GM18861 (cell line): Measurements from ENCODE around the gene ALDH9A1.
"Not testable (repeated sequence)": the region's sequence is repeated elsewhere in the genome, so short reads cannot be mapped to it uniquely, and the experiment has no call there.

ENCODE experiments used
- ATAC-seq: cut with Tn5 transposase; IDR thresholded peaks from one replicate; pipeline ENCODE4 v1.9.1; 2021; ENCODE audit not compliant: unreplicated experiment

Gene ALDH9A1

GRCh38 chr1:165697881-165698760 lies at the start of gene ALDH9A1:
TSS of gene ALDH9A1 (minus strand) at chr1:165698562. CDS start at chr1:165698558, 4 bp downstream.
- ATAC-seq: peak; percentile 81

GRCh38 chr1:165747632-165748447 lies 49.5 kb upstream of the ALDH9A1 start:
- ATAC-seq: no peak

GRCh38 chr1:165744913-165745312 lies 46.6 kb upstream of the ALDH9A1 start:
- not testable (repeated sequence) for ATAC-seq

GRCh38 chr1:165742194-165742593 lies 43.8 kb upstream of the ALDH9A1 start:
- ATAC-seq: no peak

GRCh38 chr1:165738794-165739193 lies 40.4 kb upstream of the ALDH9A1 start:
- peak; percentile 98 for ATAC-seq

GRCh38 chr1:165737196-165737595 lies 38.8 kb upstream of the ALDH9A1 start:
- no peak for ATAC-seq

GRCh38 chr1:165734906-165735305 lies 36.5 kb upstream of the ALDH9A1 start:
- ATAC-seq: no peak

GRCh38 chr1:165726841-165727240 lies 28.5 kb upstream of the ALDH9A1 start:
- ATAC-seq: no peak

- no peak for ATAC-seq
Observed at GRCh38 chr1:165726169-165726568, 27.8 kb upstream of the ALDH9A1 start.

- no peak for ATAC-seq
Observed at GRCh38 chr1:165717918-165718515, 19.7 kb upstream of the ALDH9A1 start.

GRCh38 chr1:165716265-165717051 lies 18.1 kb upstream of the ALDH9A1 start:
- ATAC-seq: not testable (repeated sequence)

GRCh38 chr1:165712764-165713163 lies 14.4 kb upstream of the ALDH9A1 start:
- ATAC-seq: no peak

GRCh38 chr1:165707984-165708706 lies 9.8 kb upstream of the ALDH9A1 start:
- no peak for ATAC-seq

GRCh38 chr1:165703648-165704047 lies 5.3 kb upstream of the ALDH9A1 start:
- ATAC-seq: no peak

GRCh38 chr1:165701922-165702321 lies 3.6 kb upstream of the ALDH9A1 start:
- ATAC-seq: not testable (repeated sequence)

GRCh38 chr1:165699577-165699976 lies 1.2 kb upstream of the ALDH9A1 start:
- ATAC-seq: no peak

GRCh38 chr1:165698761-165699052 lies 345 bp upstream of the ALDH9A1 start:
- peak; percentile 19 for ATAC-seq

- no peak for ATAC-seq
Observed at GRCh38 chr1:165697491-165697880, 876 bp downstream of the ALDH9A1 start.

GRCh38 chr1:165696625-165697100 lies 1.7 kb downstream of the ALDH9A1 start:
- ATAC-seq: no peak

GRCh38 chr1:165695031-165695430 lies 3.3 kb downstream of the ALDH9A1 start:
- no peak for ATAC-seq
